Measurements from ENCODE around the gene INSIG2.

DNA sequence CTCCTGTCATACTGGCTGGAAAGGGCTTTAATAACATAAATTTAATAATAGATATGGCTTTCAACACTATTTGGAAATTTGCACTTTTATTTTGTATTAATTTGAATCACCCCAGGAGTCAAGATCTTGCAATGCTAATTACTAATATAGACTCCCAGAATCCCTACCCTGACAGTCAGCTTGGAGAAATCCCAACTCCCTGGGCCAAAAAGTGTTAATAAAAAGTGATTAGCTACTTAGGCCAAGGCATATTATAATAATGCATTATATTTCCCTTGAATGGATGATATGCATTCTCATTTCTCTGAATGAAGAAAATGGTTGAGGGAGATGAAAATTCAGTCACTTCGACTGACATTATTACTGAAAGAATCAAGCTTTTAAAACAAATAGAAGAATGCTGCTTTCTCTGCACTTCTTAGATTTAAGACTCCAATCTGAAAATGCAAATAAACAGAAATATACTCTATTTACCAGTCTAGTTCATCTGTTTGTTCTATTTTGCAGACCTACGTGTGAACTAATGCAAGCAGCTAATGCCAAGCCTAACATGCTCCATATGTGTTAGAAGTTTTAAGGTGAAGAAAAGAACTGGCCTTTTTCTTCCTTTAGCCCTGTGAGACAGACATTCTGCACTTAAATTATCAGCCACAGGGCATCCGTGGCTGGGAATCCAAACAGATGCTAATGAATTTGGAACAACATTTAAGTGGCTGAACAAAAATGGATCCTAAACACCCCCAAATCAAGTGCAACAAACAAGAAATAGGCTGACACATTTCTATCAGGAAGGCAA is 33.9 kb upstream of the INSIG2 start:
- TF ChIP-seq HMG20A (CRISPR knock-in tag; conservative IDR thresholded peaks at IDR 0.05) (no peak), RBM22 (IDR thresholded peaks at IDR 0.05; ENCODE audit: low read depth, low read length, poor library complexity, severe bottlenecking) (no peak), MCM2 (IDR thresholded peaks at IDR 0.05; ENCODE audit: low read depth) (no peak), DPF2 (IDR thresholded peaks at IDR 0.05) (no peak), FOS (IDR thresholded peaks at IDR 0.05; ENCODE audit: extremely low read depth, insufficient read length) (no peak)
